ENCODE measurements around the gene FAM234B. TPM values are rescaled to one million over a fixed set of nuclear protein-coding genes. Genes with fewer than 3 reads are reported as not detected.

FAM234B gene
- total and polyA plus RNA-seq, 2 experiments from 2014 or later = 9.5 to 21.1 TPM

DNA sequence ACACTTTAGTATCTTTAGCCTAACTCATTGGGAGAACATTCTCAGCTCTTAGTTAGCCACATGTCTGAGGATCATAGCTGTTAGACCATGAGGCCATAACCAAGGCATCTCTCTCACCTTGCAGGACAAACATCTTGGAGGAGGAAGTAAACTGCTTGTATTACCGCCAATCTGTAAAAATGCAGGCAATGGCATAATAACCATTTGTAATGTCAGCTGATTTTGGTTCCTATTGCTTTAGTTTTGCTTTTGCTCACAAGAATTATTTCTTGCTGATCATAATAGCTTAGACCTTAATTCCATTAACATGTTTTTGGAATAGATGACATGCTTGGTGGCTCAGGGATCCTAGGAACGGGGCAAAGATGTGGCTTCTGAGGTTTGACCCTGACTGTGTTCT lies 75.6 kb downstream of the FAM234B start (continued):
- TF ChIP-seq, protein P1, sequence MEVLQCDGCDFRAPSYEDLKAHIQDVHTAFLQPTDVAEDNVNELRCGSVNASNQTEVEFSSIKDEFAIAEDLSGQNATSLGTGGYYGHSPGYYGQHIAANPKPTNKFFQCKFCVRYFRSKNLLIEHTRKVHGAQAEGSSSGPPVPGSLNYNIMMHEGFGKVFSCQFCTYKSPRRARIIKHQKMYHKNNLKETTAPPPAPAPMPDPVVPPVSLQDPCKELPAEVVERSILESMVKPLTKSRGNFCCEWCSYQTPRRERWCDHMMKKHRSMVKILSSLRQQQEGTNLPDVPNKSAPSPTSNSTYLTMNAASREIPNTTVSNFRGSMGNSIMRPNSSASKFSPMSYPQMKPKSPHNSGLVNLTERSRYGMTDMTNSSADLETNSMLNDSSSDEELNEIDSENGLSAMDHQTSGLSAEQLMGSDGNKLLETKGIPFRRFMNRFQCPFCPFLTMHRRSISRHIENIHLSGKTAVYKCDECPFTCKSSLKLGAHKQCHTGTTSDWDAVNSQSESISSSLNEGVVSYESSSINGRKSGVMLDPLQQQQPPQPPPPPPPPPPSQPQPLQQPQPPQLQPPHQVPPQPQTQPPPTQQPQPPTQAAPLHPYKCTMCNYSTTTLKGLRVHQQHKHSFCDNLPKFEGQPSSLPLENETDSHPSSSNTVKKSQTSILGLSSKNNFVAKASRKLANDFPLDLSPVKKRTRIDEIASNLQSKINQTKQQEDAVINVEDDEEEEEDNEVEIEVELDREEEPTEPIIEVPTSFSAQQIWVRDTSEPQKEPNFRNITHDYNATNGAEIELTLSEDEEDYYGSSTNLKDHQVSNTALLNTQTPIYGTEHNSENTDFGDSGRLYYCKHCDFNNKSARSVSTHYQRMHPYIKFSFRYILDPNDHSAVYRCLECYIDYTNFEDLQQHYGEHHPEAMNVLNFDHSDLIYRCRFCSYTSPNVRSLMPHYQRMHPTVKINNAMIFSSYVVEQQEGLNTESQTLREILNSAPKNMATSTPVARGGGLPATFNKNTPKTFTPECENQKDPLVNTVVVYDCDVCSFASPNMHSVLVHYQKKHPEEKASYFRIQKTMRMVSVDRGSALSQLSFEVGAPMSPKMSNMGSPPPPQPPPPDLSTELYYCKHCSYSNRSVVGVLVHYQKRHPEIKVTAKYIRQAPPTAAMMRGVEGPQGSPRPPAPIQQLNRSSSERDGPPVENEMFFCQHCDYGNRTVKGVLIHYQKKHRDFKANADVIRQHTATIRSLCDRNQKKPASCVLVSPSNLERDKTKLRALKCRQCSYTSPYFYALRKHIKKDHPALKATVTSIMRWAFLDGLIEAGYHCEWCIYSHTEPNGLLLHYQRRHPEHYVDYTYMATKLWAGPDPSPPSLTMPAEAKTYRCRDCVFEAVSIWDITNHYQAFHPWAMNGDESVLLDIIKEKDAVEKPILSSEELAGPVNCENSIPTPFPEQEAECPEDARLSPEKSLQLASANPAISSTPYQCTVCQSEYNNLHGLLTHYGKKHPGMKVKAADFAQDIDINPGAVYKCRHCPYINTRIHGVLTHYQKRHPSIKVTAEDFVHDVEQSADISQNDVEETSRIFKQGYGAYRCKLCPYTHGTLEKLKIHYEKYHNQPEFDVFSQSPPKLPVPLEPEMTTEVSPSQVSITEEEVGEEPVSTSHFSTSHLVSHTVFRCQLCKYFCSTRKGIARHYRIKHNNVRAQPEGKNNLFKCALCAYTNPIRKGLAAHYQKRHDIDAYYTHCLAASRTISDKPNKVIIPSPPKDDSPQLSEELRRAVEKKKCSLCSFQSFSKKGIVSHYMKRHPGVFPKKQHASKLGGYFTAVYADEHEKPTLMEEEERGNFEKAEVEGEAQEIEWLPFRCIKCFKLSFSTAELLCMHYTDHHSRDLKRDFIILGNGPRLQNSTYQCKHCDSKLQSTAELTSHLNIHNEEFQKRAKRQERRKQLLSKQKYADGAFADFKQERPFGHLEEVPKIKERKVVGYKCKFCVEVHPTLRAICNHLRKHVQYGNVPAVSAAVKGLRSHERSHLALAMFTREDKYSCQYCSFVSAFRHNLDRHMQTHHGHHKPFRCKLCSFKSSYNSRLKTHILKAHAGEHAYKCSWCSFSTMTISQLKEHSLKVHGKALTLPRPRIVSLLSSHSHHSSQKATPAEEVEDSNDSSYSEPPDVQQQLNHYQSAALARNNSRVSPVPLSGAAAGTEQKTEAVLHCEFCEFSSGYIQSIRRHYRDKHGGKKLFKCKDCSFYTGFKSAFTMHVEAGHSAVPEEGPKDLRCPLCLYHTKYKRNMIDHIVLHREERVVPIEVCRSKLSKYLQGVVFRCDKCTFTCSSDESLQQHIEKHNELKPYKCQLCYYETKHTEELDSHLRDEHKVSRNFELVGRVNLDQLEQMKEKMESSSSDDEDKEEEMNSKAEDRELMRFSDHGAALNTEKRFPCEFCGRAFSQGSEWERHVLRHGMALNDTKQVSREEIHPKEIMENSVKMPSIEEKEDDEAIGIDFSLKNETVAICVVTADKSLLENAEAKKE (CRISPR knock-in tag; IDR thresholded peaks at IDR 0.05) = no peak
- no peak for TF ChIP-seq ZNF114 (CRISPR knock-in tag; IDR thresholded peaks at IDR 0.05)
- TF ChIP-seq, protein P2, sequence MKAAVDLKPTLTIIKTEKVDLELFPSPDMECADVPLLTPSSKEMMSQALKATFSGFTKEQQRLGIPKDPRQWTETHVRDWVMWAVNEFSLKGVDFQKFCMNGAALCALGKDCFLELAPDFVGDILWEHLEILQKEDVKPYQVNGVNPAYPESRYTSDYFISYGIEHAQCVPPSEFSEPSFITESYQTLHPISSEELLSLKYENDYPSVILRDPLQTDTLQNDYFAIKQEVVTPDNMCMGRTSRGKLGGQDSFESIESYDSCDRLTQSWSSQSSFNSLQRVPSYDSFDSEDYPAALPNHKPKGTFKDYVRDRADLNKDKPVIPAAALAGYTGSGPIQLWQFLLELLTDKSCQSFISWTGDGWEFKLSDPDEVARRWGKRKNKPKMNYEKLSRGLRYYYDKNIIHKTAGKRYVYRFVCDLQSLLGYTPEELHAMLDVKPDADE (IDR thresholded peaks at IDR 0.05) = no peak
- no peak for TF ChIP-seq ZNF331 (CRISPR knock-in tag; IDR thresholded peaks at IDR 0.05; ENCODE audit: low read depth)
- TF ChIP-seq EZH2 (IDR thresholded peaks at IDR 0.05; ENCODE audit: low read depth, unreplicated experiment) = no peak

DNA sequence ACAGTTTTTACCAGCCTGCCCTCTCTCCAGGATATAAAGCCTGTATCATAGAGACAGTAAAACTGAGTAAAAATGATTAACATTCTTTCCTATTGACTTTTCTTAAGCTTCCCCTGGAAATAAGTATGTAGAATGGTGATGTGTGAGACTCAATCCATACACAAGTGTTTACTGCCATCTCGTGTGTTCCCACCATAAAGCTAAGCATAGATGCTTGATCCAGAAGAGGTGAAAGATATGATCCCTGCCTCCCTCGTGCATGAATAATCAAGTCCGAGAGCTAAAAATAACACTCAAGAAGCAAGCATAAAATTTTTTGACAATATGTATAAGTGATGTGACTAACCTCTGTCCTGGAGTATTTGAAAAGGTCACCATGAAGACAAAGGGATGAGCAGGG lies 76.2 kb downstream of the FAM234B start:
- Mint-ChIP-seq H3K4me3 (no peak overlapping the region), H3K36me3 (ENCODE audit: low read depth) (no peaks in the 10 kb centered on the region), H3K27me3 (ENCODE audit: insufficient read depth, low read depth, poor library complexity) (peaks cover 2% of the 10 kb centered on the region), H3K27ac (no peak overlapping the region), H3K9me3 (no peaks in the 10 kb centered on the region), H3K4me1 (peaks cover 21% of the 10 kb centered on the region)
- Histone ChIP-seq H3K4me2 (no peak overlapping the region), H3F3A (replicated peaks; ENCODE audit: low read depth) (no peaks in the 10 kb centered on the region), H3K27me3 (ENCODE audit: insufficient read depth) (no peaks in the 10 kb centered on the region), H3K27ac (ENCODE audit: low read depth) (no peak overlapping the region), H3K79me2 (replicated peaks; ENCODE audit: insufficient read depth) (no peaks in the 10 kb centered on the region), H4K20me1 (replicated peaks; ENCODE audit: insufficient read depth) (no peaks in the 10 kb centered on the region), H3K4me1 (ENCODE audit: insufficient read depth) (peaks cover 21% of the 10 kb centered on the region), H3K9me2 (ENCODE audit: insufficient read depth) (peaks cover 9% of the 10 kb centered on the region; the same call in 1 of the 2 replicates), H2AFZ (no peak overlapping the region), H3K4me3 (no peak overlapping the region), H3K36me3 (ENCODE audit: insufficient read depth) (no peaks in the 10 kb centered on the region)
- no peak for ATAC-seq
- DNase-seq (ENCODE audit: low spot score) = no peak
- no peak for TF ChIP-seq ZNF114 (CRISPR knock-in tag; IDR thresholded peaks at IDR 0.05)
- no peak for TF ChIP-seq JUNB (IDR thresholded peaks at IDR 0.05; ENCODE audit: unreplicated experiment)
- TF ChIP-seq, protein P2 (IDR thresholded peaks at IDR 0.05) = no peak
- no peak for TF ChIP-seq STAT1 (IDR thresholded peaks at IDR 0.05; ENCODE audit: unreplicated experiment)
- no peak for TF ChIP-seq CREB1 (CRISPR knock-in tag; IDR thresholded peaks at IDR 0.05; ENCODE audit: low read depth)

Measured in GM23338 (cell line).